Thymus (tissue), 14 donors: ENCODE data around the gene ALOX5. TPM values are rescaled to one million over a fixed set of nuclear protein-coding genes. Genes with fewer than 3 reads are reported as not detected.
"Not testable (repeated sequence)": the region's sequence is repeated elsewhere in the genome, so short reads cannot be mapped to it uniquely, and the experiment has no call there.

ENCODE experiments used
- DNase-seq, 9 donors: peaks; one replicate each; pipeline ENCODE4 v3.0.0-alpha.2; 2013; ENCODE audit warnings: low spot score in 9 of 9, low read depth in 6 of 9, missing footprints in 1 of 9
- H3K27ac ChIP-seq, 2 donors: one replicate each; pipeline ENCODE4 v1.5.1; 2013; ENCODE audit warnings: control low read depth in 1 of 2, low read depth in 1 of 2, low read length in 1 of 2, mild to moderate bottlenecking in 1 of 2, moderate library complexity in 1 of 2
- H3K27me3 ChIP-seq, 2 donors: one replicate each; pipeline ENCODE4 v1.5.1; 2013; ENCODE audit warnings: low read length in 1 of 2; ENCODE audit not compliant: control insufficient read depth in 2 of 2, insufficient read depth in 1 of 2
- H3K36me3 ChIP-seq, 2 donors: one replicate each; pipeline ENCODE4 v1.5.1; 2013; ENCODE audit warnings: low read length in 1 of 2, mild to moderate bottlenecking in 1 of 2, moderate library complexity in 1 of 2; ENCODE audit not compliant: control insufficient read depth in 2 of 2, insufficient read depth in 2 of 2
- H3K4me1 ChIP-seq, 2 donors: one replicate each; pipeline ENCODE4 v1.5.1; 2013; ENCODE audit warnings: low read length in 2 of 2; ENCODE audit not compliant: control insufficient read depth in 2 of 2, insufficient read depth in 2 of 2
- H3K4me3 ChIP-seq, 2 donors: one replicate each; pipeline ENCODE4 v1.5.1; 2013; ENCODE audit warnings: low read length in 2 of 2, control low read depth in 1 of 2, mild to moderate bottlenecking in 1 of 2
- H3K9me3 ChIP-seq, 2 donors: one replicate each; pipeline ENCODE4 v1.5.1; 2013; ENCODE audit warnings: low read length in 1 of 2, mild to moderate bottlenecking in 1 of 2; ENCODE audit not compliant: control insufficient read depth in 2 of 2, insufficient read depth in 1 of 2
- WGBS: extraction: QIAGEN DNeasy Blood & Tissue Kit; methylation state at CpG from one replicate; pipeline ENCODE4 v1.1.7; 2013; 5-methylcytosine and 5-hydroxymethylcytosine counted together
- long read RNA-seq, 10 donors: transcript quantifications; one replicate each; lab custom pipeline, GENCODE V29; 2026
- polyA plus RNA-seq: library from polyadenylated mRNA; stranded (reverse); fragments of 200-250 nt; gene quantifications from one replicate; pipeline ENCODE4 v1.2.3, GENCODE V29; 2013
- total RNA-seq: library from RNA; stranded (reverse); fragments of 120-200 nt; gene quantifications from one replicate; pipeline ENCODE4 v1.2.4, GENCODE V29; 2013
- donor health status: healthy.

ALOX5 gene
- total RNA-seq (6.7 TPM), polyA plus RNA-seq (18.9 TPM)
- long read RNA-seq, donor 1 = 0 reads
- long read RNA-seq, donor 2 = 0 reads
- long read RNA-seq, donor 3, partial matches to known transcripts = 0 of 2 reads
- long read RNA-seq, donor 3, other reads (novel, unspliced or antisense) = 0 of 2 reads
- long read RNA-seq, donor 4 = 0 reads
- long read RNA-seq, donor 5, partial matches to known transcripts = 0 of 1 reads
- long read RNA-seq, donor 5, other reads (novel, unspliced or antisense) = 0 of 1 reads
- long read RNA-seq, donor 6, partial matches to known transcripts = 0 of 1 reads
- long read RNA-seq, donor 6, other reads (novel, unspliced or antisense) = 0 of 1 reads
- long read RNA-seq, donor 7 = 0 reads
- long read RNA-seq, donor 8, partial matches to known transcripts = 0 of 1 reads
- long read RNA-seq, donor 8, other reads (novel, unspliced or antisense) = 0 of 1 reads
- long read RNA-seq, donor 9 = 0 reads
- long read RNA-seq, donor 10 = 0 reads

GRCh38 chr10:45373576-45374349, at the start of gene ALOX5:
ALOX5 (plus strand) TSS chr10:45374216; CDS start chr10:45374280, 64 bp downstream.
- no peak within 1 kb of the TSS for H3K27ac ChIP-seq
- no peaks in the 10 kb centered on the region for H3K9me3 ChIP-seq
- peak within 1 kb of the TSS; percentile 46 to 52 for H3K4me3 ChIP-seq
- WGBS = under 1% methylated on average over 58 of the region's 59 CpGs
- peak in 4 of 9 donors; percentile 27 to 62 (median 41) for DNase-seq
- peaks cover 0 to 30% of the 10 kb centered on the region in 2 donors for H3K27me3 ChIP-seq
- peaks cover 8 to 18% of the 10 kb centered on the region in 2 donors for H3K4me1 ChIP-seq
- H3K36me3 ChIP-seq = no peaks in the 10 kb centered on the region

DNA sequence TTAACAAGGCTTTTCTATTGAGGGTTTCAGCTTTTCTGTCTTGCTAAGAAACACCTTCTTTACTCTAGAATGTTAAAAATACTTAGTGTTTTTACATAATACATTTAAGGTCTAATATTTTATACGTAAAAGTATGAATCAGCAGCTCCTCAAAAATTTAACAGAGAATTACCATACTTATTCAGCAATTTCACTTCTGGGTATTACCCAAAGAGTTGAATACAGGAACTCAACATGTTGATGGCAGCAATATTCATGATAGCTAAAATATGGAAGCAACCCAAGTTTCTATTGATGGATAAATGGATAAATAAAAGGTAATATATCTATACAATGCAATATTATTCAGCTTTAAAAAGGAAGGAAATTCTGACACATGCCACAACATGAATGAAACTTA, 48.9 kb upstream of the ALOX5 start:
- no peak for DNase-seq
- 93% methylated on average over 1 of the region's 1 CpG for WGBS
- Histone ChIP-seq H3K4me3 (no peak overlapping the region), H3K9me3 (no peaks in the 10 kb centered on the region), H3K27ac (no peak overlapping the region), H3K27me3 (no peaks in the 10 kb centered on the region), H3K4me1 (no peaks in the 10 kb centered on the region), H3K36me3 (no peaks in the 10 kb centered on the region)

GRCh38 chr10:45326864-45327263, 47.2 kb upstream of the ALOX5 start:
- 97% methylated on average over 1 of the region's 1 CpG for WGBS
- H3K4me3 ChIP-seq, H3K27ac ChIP-seq, H3K27me3 ChIP-seq, H3K36me3 ChIP-seq, H3K4me1 ChIP-seq, DNase-seq, H3K9me3 ChIP-seq: not testable (repeated sequence)

GRCh38 chr10:45331824-45332223, 42.2 kb upstream of the ALOX5 start:
- not testable (repeated sequence) for H3K4me3 ChIP-seq, H3K36me3 ChIP-seq, DNase-seq, H3K27me3 ChIP-seq, H3K4me1 ChIP-seq, H3K9me3 ChIP-seq, H3K27ac ChIP-seq
- WGBS = 98% methylated on average over 3 of the region's 3 CpGs

- H3K4me1 ChIP-seq = no peaks in the 10 kb centered on the region
- peaks cover 0 to 7% of the 10 kb centered on the region in 2 donors for H3K9me3 ChIP-seq
- H3K27ac ChIP-seq = no peak overlapping the region
- no peaks in the 10 kb centered on the region for H3K27me3 ChIP-seq
- H3K4me3 ChIP-seq = no peak overlapping the region
- no peak for DNase-seq
- H3K36me3 ChIP-seq = no peaks in the 10 kb centered on the region
- 95% methylated on average over 1 of the region's 1 CpG for WGBS
Observed at GRCh38 chr10:45339894-45340293, 34.1 kb upstream of the ALOX5 start.

- not testable (repeated sequence) for H3K4me3 ChIP-seq, H3K9me3 ChIP-seq, H3K4me1 ChIP-seq, DNase-seq, H3K27me3 ChIP-seq, H3K27ac ChIP-seq, H3K36me3 ChIP-seq
- 93% methylated on average over 4 of the region's 4 CpGs for WGBS
Observed at GRCh38 chr10:45340420-45340819, 33.6 kb upstream of the ALOX5 start.

GRCh38 chr10:45346652-45347335, 27.2 kb upstream of the ALOX5 start:
- DNase-seq, H3K27ac ChIP-seq: not testable (repeated sequence)

DNA sequence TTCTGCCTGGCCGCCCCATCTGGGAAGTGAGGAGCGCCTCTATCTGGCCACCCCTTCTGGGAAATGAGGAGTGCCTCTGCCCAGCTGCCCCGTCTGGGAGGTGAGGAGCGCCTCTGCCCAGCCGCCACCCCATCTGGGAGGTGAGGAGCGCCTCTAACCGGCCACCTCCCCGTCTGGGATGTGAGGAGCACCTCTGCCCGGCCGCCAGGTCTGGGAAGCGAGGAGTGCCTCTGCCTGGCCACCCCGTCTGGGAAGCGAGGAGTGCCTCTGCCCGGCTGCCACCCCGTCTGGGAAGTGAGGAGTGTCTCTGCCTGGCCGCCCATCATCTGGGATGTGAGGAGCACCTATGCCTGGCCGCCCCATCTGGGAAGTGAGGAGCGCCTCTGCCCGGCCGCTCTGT, 26.6 kb upstream of the ALOX5 start:
- DNase-seq = not testable (repeated sequence)
- peaks cover 2 to 27% of the 10 kb centered on the region in 2 donors for H3K9me3 ChIP-seq

More at GRCh38 chr10:45346652-45347335, 27.2 kb upstream of the ALOX5 start:
- not testable (repeated sequence) for H3K4me3 ChIP-seq, H3K36me3 ChIP-seq, H3K27me3 ChIP-seq, H3K4me1 ChIP-seq
- 90% methylated on average over 24 of the region's 24 CpGs for WGBS
- peaks cover 2 to 28% of the 10 kb centered on the region in 2 donors for H3K9me3 ChIP-seq

More for the DNA sequence above, 26.6 kb upstream of the ALOX5 start:
- 96% methylated on average over 20 of the region's 20 CpGs for WGBS
- not testable (repeated sequence) for H3K27me3 ChIP-seq, H3K36me3 ChIP-seq, H3K4me1 ChIP-seq, H3K27ac ChIP-seq, H3K4me3 ChIP-seq
